Astrocyte (in vitro differentiated cells and primary cell): Measurements from ENCODE around the gene PRDM15. TPM values are rescaled to one million over a fixed set of nuclear protein-coding genes. Genes with fewer than 3 reads are reported as not detected.
A peak's percentile ranks its signal among the peaks of the same experiment; 100 is the strongest.

ENCODE experiments used
- DNase-seq: peaks from one replicate; pipeline ENCODE4 v3.0.0-alpha.2; 2010; ENCODE audit warnings: low read depth
- FAIRE-seq: peaks from 2 replicates; lab custom pipeline; 2011; peaks lifted over from hg19 to GRCh38; lab: Jason Lieb, UNC
- H2AFZ ChIP-seq: 2 replicates; pipeline ENCODE4 v1.6.0; 2012; ENCODE audit warnings: low read depth, low read length, inconsistent platforms
- H3K27ac ChIP-seq: 2 replicates; pipeline ENCODE4 v1.5.1; 2011; ENCODE audit warnings: low read depth, low read length, inconsistent platforms
- H3K27me3 ChIP-seq: 2 replicates; pipeline ENCODE4 v1.6.0; 2011; ENCODE audit warnings: low read length, inconsistent platforms; ENCODE audit not compliant: insufficient read depth
- H3K36me3 ChIP-seq: 2 replicates; pipeline ENCODE4 v1.5.1; 2011; ENCODE audit warnings: low read length, inconsistent platforms; ENCODE audit not compliant: insufficient read depth
- H3K4me1 ChIP-seq: 2 replicates; pipeline ENCODE4 v1.5.1; 2011; ENCODE audit warnings: low read length, inconsistent platforms; ENCODE audit not compliant: insufficient read depth
- H3K4me2 ChIP-seq: 2 replicates; pipeline ENCODE4 v1.6.0; 2012; ENCODE audit warnings: low read length, inconsistent platforms
- H3K4me3 ChIP-seq: 2 replicates; pipeline ENCODE4 v1.5.1; 2011; ENCODE audit warnings: low read depth, mild to moderate bottlenecking, low read length, inconsistent platforms; ENCODE audit not compliant: insufficient read depth
- H3K79me2 ChIP-seq: 2 replicates; pipeline ENCODE4 v1.6.0; 2012; ENCODE audit warnings: mild to moderate bottlenecking, low read length, inconsistent platforms; ENCODE audit not compliant: insufficient read depth
- H3K9ac ChIP-seq: 2 replicates; pipeline ENCODE4 v1.6.0; 2012; ENCODE audit warnings: mild to moderate bottlenecking, low read length, inconsistent platforms
- H3K9me3 ChIP-seq: 2 replicates; pipeline ENCODE4 v1.5.1; 2012; ENCODE audit warnings: low read depth, mild to moderate bottlenecking, low read length, inconsistent platforms; ENCODE audit not compliant: insufficient read depth
- H4K20me1 ChIP-seq: 2 replicates; pipeline ENCODE4 v1.6.0; 2012; ENCODE audit warnings: low read length, inconsistent platforms; ENCODE audit not compliant: insufficient read depth
- H3K27ac Mint-ChIP-seq: one replicate; pipeline ENCODE4 v1.8.0; 2021; ENCODE audit warnings: mild to moderate bottlenecking, mixed read lengths; ENCODE audit not compliant: unreplicated experiment
- H3K27me3 Mint-ChIP-seq: one replicate; pipeline ENCODE4 v1.8.0; 2021; ENCODE audit warnings: low read depth, mixed read lengths; ENCODE audit not compliant: unreplicated experiment
- H3K36me3 Mint-ChIP-seq: one replicate; pipeline ENCODE4 v1.8.0; 2021; ENCODE audit warnings: low read depth, mixed read lengths; ENCODE audit not compliant: unreplicated experiment
- H3K4me1 Mint-ChIP-seq: one replicate; pipeline ENCODE4 v1.8.0; 2021; ENCODE audit warnings: low read depth, mixed read lengths; ENCODE audit not compliant: unreplicated experiment
- H3K4me3 Mint-ChIP-seq: one replicate; pipeline ENCODE4 v1.8.0; 2021; ENCODE audit warnings: mild to moderate bottlenecking, moderate library complexity, mixed read lengths; ENCODE audit not compliant: unreplicated experiment
- H3K9me3 Mint-ChIP-seq: one replicate; pipeline ENCODE4 v1.8.0; 2021; ENCODE audit warnings: mild to moderate bottlenecking, mixed read lengths; ENCODE audit not compliant: unreplicated experiment
- EZH2 ChIP-seq: IDR thresholded peaks from 2 replicates; pipeline ENCODE4 v1.6.1; 2012; ENCODE audit warnings: mild to moderate bottlenecking, low read length, inconsistent platforms; ENCODE audit not compliant: insufficient read depth
- total RNA-seq: library from RNA; stranded (reverse); gene quantifications from 2 replicates; pipeline ENCODE4 v1.2.1, GENCODE V29; 2021
- TF ChIP-seq, protein P1 (sequence below): IDR thresholded peaks from 2 replicates; pipeline ENCODE4 v1.5.1; 2011; ENCODE audit warnings: low read depth, mild to moderate bottlenecking, inconsistent platforms, low read length, moderate library complexity; ENCODE audit not compliant: insufficient read depth

Gene PRDM15
- total RNA-seq, 1 donor from 2014 or later, result 6.8 TPM

DNA sequence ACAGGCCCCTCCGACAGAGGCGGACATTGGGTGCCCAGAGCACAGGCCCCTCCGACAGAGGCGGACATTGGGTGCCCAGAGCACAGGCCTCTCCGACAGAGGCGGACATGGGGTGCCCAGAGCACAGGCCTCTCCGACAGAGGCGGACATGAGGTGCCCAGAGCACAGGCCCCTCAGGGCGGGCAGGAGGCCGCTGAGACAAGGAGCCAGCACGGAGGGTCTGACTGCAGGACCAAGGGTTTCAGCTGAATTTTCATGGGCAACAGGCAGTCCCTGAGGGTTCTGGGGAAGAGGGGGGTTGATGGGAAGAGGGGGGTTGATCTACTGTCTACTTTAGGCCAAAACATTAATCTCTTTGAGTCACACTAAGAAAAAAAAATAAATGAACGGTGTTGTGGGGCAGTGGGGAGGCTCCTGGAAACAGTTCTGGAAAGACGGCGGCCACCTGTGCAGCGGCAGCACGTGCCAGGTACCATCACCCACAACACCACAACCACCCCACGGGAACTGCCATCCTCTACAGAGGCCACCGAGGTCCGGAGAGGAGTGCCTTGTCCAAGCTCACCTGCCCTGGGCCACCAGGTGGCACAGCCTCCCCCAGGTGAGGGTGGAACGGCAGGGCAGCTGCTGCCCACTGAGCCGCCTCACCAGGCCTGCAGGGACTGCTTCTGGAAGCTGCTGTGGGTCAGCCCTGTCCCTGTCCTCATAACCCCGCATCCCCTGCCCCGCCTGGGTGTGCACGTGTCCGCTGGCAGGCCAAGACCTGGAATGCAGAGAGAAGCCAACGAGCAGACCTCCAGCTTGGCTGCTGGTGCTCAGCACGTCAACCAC, 20.5 kb downstream of the PRDM15 start:
- Histone ChIP-seq H2AFZ (no peak overlapping the region), H3K9ac (no peak overlapping the region), H3K27ac (no peak overlapping the region), H3K4me2 (no peak overlapping the region), H3K36me3 (peaks cover 9% of the 10 kb centered on the region), H3K4me1 (peaks cover 13% of the 10 kb centered on the region), H3K79me2 (peaks cover 12% of the 10 kb centered on the region), H3K27me3 (no peaks in the 10 kb centered on the region), H3K9me3 (no peaks in the 10 kb centered on the region), H4K20me1 (peaks cover 21% of the 10 kb centered on the region), H3K4me3 (no peak overlapping the region)
- H3K27ac Mint-ChIP-seq, result no peak overlapping the region
- H3K36me3 Mint-ChIP-seq, result peaks cover 18% of the 10 kb centered on the region
- peaks cover 5% of the 10 kb centered on the region for H3K4me1 Mint-ChIP-seq
- no peak for DNase-seq
- H3K9me3 Mint-ChIP-seq, result no peaks in the 10 kb centered on the region
- H3K4me3 Mint-ChIP-seq, result no peak overlapping the region
- no peak for FAIRE-seq
- no peaks in the 10 kb centered on the region for H3K27me3 Mint-ChIP-seq
- TF ChIP-seq, protein P1, sequence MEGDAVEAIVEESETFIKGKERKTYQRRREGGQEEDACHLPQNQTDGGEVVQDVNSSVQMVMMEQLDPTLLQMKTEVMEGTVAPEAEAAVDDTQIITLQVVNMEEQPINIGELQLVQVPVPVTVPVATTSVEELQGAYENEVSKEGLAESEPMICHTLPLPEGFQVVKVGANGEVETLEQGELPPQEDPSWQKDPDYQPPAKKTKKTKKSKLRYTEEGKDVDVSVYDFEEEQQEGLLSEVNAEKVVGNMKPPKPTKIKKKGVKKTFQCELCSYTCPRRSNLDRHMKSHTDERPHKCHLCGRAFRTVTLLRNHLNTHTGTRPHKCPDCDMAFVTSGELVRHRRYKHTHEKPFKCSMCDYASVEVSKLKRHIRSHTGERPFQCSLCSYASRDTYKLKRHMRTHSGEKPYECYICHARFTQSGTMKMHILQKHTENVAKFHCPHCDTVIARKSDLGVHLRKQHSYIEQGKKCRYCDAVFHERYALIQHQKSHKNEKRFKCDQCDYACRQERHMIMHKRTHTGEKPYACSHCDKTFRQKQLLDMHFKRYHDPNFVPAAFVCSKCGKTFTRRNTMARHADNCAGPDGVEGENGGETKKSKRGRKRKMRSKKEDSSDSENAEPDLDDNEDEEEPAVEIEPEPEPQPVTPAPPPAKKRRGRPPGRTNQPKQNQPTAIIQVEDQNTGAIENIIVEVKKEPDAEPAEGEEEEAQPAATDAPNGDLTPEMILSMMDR, result no peak
- TF ChIP-seq EZH2, result no peak

DNA sequence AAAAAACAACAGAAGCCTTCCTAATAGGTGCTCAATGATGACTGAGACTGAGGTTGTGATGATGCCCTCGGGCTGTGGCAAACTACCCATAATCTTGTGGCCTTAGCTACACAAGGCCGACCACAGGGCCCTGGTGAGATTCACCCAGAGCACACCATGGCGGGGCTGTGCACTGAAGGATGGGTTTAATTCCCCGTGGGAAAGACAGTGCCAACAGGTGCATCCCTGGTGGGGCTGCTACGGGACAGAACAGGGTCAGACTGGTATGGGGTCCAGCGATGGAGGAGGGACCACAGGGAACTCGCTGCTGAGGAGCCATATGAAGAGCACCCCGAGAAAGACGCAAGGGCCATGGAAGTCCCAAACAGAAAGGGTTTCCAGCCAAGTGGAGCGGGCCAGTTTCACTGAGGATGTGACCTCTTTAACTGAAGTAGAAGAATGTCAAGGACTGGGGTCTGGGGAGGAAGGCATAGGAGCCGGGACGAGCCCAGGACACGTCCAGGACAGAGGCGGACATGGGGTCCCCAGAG, 21.3 kb downstream of the PRDM15 start:
- no peak overlapping the region for H3K4me2 ChIP-seq
- H3K4me1 Mint-ChIP-seq, result no peaks in the 10 kb centered on the region
- peaks cover 12% of the 10 kb centered on the region for H3K79me2 ChIP-seq
- H3K27me3 ChIP-seq, result no peaks in the 10 kb centered on the region
- H3K9me3 ChIP-seq, result no peaks in the 10 kb centered on the region
- DNase-seq (no peak), FAIRE-seq (no peak)
- H3K27ac ChIP-seq, result no peak overlapping the region
- no peak overlapping the region for H3K4me3 Mint-ChIP-seq
- no peak overlapping the region for H2AFZ ChIP-seq
- peaks cover 21% of the 10 kb centered on the region for H4K20me1 ChIP-seq
- peaks cover 9% of the 10 kb centered on the region for H3K36me3 ChIP-seq
- peaks cover 21% of the 10 kb centered on the region for H3K36me3 Mint-ChIP-seq
- no peak for TF ChIP-seq EZH2
- TF ChIP-seq, protein P1, result no peak
- peaks cover 4% of the 10 kb centered on the region for H3K4me1 ChIP-seq
- H3K4me3 ChIP-seq, result no peak overlapping the region
- H3K27me3 Mint-ChIP-seq, result no peaks in the 10 kb centered on the region
- H3K9me3 Mint-ChIP-seq, result no peaks in the 10 kb centered on the region
- H3K9ac ChIP-seq, result no peak overlapping the region
- no peak overlapping the region for H3K27ac Mint-ChIP-seq

DNA sequence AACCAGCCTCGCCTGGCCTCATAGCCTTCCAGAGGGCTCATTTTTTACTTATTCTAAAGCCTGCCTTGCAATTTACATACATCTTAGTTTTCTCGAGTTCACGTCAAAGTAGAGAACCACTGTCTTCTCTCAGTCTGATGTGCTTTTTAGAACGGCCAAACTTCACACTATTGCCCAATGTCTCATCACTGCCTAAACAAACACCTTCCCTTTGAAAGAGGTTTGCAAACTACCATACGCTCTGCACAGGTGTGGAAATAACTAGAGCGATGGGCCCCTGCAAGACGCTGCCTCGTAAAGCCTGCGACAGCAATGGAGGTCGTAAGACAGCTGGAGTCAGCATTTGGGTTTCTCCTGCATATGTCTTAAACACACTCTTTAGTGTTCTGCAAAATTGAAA, 22.6 kb downstream of the PRDM15 start:
- H4K20me1 ChIP-seq, result peaks cover 8% of the 10 kb centered on the region
- H3K4me2 ChIP-seq, result no peak overlapping the region
- no peak overlapping the region for H3K4me3 ChIP-seq
- no peak overlapping the region for H3K27ac Mint-ChIP-seq
- no peaks in the 10 kb centered on the region for H3K4me1 Mint-ChIP-seq
- no peak for TF ChIP-seq EZH2
- TF ChIP-seq, protein P1, result no peak
- H3K9me3 Mint-ChIP-seq, result no peaks in the 10 kb centered on the region
- FAIRE-seq, result no peak
- no peaks in the 10 kb centered on the region for H3K4me1 ChIP-seq
- H2AFZ ChIP-seq, result no peak overlapping the region
- no peak overlapping the region for H3K9ac ChIP-seq
- H3K27me3 ChIP-seq, result no peaks in the 10 kb centered on the region
- peaks cover 9% of the 10 kb centered on the region for H3K36me3 ChIP-seq
- no peaks in the 10 kb centered on the region for H3K9me3 ChIP-seq
- H3K4me3 Mint-ChIP-seq, result peak overlapping the region; percentile 14
- no peaks in the 10 kb centered on the region for H3K27me3 Mint-ChIP-seq
- peaks cover 18% of the 10 kb centered on the region for H3K36me3 Mint-ChIP-seq
- DNase-seq, result no peak
- H3K27ac ChIP-seq, result no peak overlapping the region
- H3K79me2 ChIP-seq, result peaks cover 1% of the 10 kb centered on the region
